ENCODE measurements around the gene DNALI1. TPM values are rescaled to one million over a fixed set of nuclear protein-coding genes. Genes with fewer than 3 reads are reported as not detected.

DNALI1 gene
- total RNA-seq, 1 experiment from 2014 or later, result not detected

- no peaks in the 10 kb centered on the region for H3K9me3 ChIP-seq (ENCODE audit: low read length)
- no peak overlapping the region for H3K4me2 ChIP-seq (ENCODE audit: low read length)
- no peak overlapping the region for H3K4me3 ChIP-seq (ENCODE audit: low read length)
- no peak overlapping the region for H3K9ac ChIP-seq (ENCODE audit: low read length)
- TF ChIP-seq EZH2 (IDR thresholded peaks at IDR 0.05; ENCODE audit: low read length, unreplicated experiment) (no peak), CTCF (conservative IDR thresholded peaks at IDR 0.05; ENCODE audit: low read depth, low read length) (no peak), EZH2phosphoT487 (IDR thresholded peaks at IDR 0.05; ENCODE audit: borderline replicate concordance, low read length) (no peak)
- no peak overlapping the region for H2AFZ ChIP-seq (ENCODE audit: low read length)
- ChIA-PET CTCF (no interaction called here), POLR2A (ENCODE audit: unreplicated experiment) (no interaction called here)
- no TSS peak for BruUV-seq (replicated peaks)
- H3K79me2 ChIP-seq (ENCODE audit: low read length), result no peaks in the 10 kb centered on the region
- H3K27me3 ChIP-seq (ENCODE audit: low read length), result no peaks in the 10 kb centered on the region
- intact Hi-C loops (cut with micrococcal nuclease), result no loop called here
- no peak overlapping the region for H3K27ac ChIP-seq (ENCODE audit: low read length)
- H3K9me2 ChIP-seq (replicated peaks; ENCODE audit: low read length), result no peaks in the 10 kb centered on the region
- no peak for DNase-seq
- H3F3A ChIP-seq (ENCODE audit: low read length, unreplicated experiment), result no peaks in the 10 kb centered on the region
- no peak for ATAC-seq
- no peaks in the 10 kb centered on the region for H4K20me1 ChIP-seq (ENCODE audit: low read length)
- no peaks in the 10 kb centered on the region for H3K4me1 ChIP-seq (ENCODE audit: insufficient read depth, low read length)
- peaks cover 69% of the 10 kb centered on the region for H3K36me3 ChIP-seq (ENCODE audit: low read depth, low read length)
These were observed 10.3 kb downstream of the DNALI1 start for GRCh38 chr1:37567023-37567422.

GRCh38 chr1:37570528-37571334 lies 14.0 kb downstream of the DNALI1 start:
- CTCF ChIA-PET, result no interaction called here
- no TSS peak for BruUV-seq (replicated peaks)
- ATAC-seq (no peak), DNase-seq (no peak)
- no peak overlapping the region for H3K4me3 ChIP-seq (ENCODE audit: low read length)
- H3F3A ChIP-seq (ENCODE audit: low read length, unreplicated experiment), result peaks cover 6% of the 10 kb centered on the region
- no peak overlapping the region for H2AFZ ChIP-seq (ENCODE audit: low read length)
- no peaks in the 10 kb centered on the region for H3K27me3 ChIP-seq (ENCODE audit: low read length)
- no peaks in the 10 kb centered on the region for H3K79me2 ChIP-seq (ENCODE audit: low read length)
- H3K27ac ChIP-seq (ENCODE audit: low read length), result no peak overlapping the region
- no peak overlapping the region for H3K4me2 ChIP-seq (ENCODE audit: low read length)
- no peak for TF ChIP-seq CTCF (conservative IDR thresholded peaks at IDR 0.05; ENCODE audit: low read depth, low read length)
- no peak for TF ChIP-seq EZH2phosphoT487 (IDR thresholded peaks at IDR 0.05; ENCODE audit: borderline replicate concordance, low read length)
- no peak for TF ChIP-seq EZH2 (IDR thresholded peaks at IDR 0.05; ENCODE audit: low read length, unreplicated experiment)
- H3K9ac ChIP-seq (ENCODE audit: low read length), result no peak overlapping the region
- H4K20me1 ChIP-seq (ENCODE audit: low read length), result no peaks in the 10 kb centered on the region
- no peaks in the 10 kb centered on the region for H3K9me3 ChIP-seq (ENCODE audit: low read length)
- no peaks in the 10 kb centered on the region for H3K9me2 ChIP-seq (replicated peaks; ENCODE audit: low read length)
- H3K4me1 ChIP-seq (ENCODE audit: insufficient read depth, low read length), result peaks cover 16% of the 10 kb centered on the region
- peaks cover 87% of the 10 kb centered on the region for H3K36me3 ChIP-seq (ENCODE audit: low read depth, low read length)
- intact Hi-C loops (cut with micrococcal nuclease), result no loop called here
- POLR2A ChIA-PET (ENCODE audit: unreplicated experiment), result no interaction called here

- H4K20me1 ChIP-seq (ENCODE audit: low read length), result no peaks in the 10 kb centered on the region
- BruUV-seq (replicated peaks), result TSS peak; percentile 51
These were observed 18.2 kb downstream of the DNALI1 start for GRCh38 chr1:37574834-37575480.

More at GRCh38 chr1:37574834-37575480, 18.2 kb downstream of the DNALI1 start:
- TF ChIP-seq EZH2phosphoT487 (IDR thresholded peaks at IDR 0.05; ENCODE audit: borderline replicate concordance, low read length), result no peak
- no peak for TF ChIP-seq EZH2 (IDR thresholded peaks at IDR 0.05; ENCODE audit: low read length, unreplicated experiment)
- TF ChIP-seq CTCF (conservative IDR thresholded peaks at IDR 0.05; ENCODE audit: low read depth, low read length), result no peak
- ChIA-PET CTCF (no interaction called here), POLR2A (ENCODE audit: unreplicated experiment) (no interaction called here)
- Histone ChIP-seq H3K27ac (ENCODE audit: low read length) (peak overlapping the region; percentile 82), H3K27me3 (ENCODE audit: low read length) (no peaks in the 10 kb centered on the region), H3K4me1 (ENCODE audit: insufficient read depth, low read length) (peaks cover 33% of the 10 kb centered on the region), H3K79me2 (ENCODE audit: low read length) (0 out of 2 replicates have a peak, but pooled peaks cover 10% of the 10 kb centered on the region), H3K9ac (ENCODE audit: low read length) (peak overlapping the region; percentile 31), H3K4me3 (ENCODE audit: low read length) (no peak overlapping the region), H3K9me3 (ENCODE audit: low read length) (no peaks in the 10 kb centered on the region), H3K4me2 (ENCODE audit: low read length) (peak overlapping the region; percentile 72), H3K36me3 (ENCODE audit: low read depth, low read length) (peaks cover 70% of the 10 kb centered on the region), H2AFZ (ENCODE audit: low read length) (no peak overlapping the region), H3F3A (ENCODE audit: low read length, unreplicated experiment) (peaks cover 19% of the 10 kb centered on the region), H3K9me2 (replicated peaks; ENCODE audit: low read length) (no peaks in the 10 kb centered on the region)
- ATAC-seq (peak; percentile 79), DNase-seq (peak; percentile 90)
- intact Hi-C loops (cut with micrococcal nuclease), result loop anchor here (5.0 kb wide), 1 partner anchor 117 kb away; the partner anchor contains the start of gene CDCA8
